ENCODE measurements around the gene RBMS1.
"Not testable (repeated sequence)": the region's sequence is repeated elsewhere in the genome, so short reads cannot be mapped to it uniquely, and the experiment has no call there.

The RBMS1 gene

GRCh38 chr2:160380000-160380570 lies 113.5 kb downstream of the RBMS1 start:
- no peak for DNase-seq (ENCODE audit: low spot score)

GRCh38 chr2:160379399-160379798 lies 114.2 kb downstream of the RBMS1 start:
- no peak for DNase-seq (ENCODE audit: low spot score)

GRCh38 chr2:160377204-160377995 lies 116.2 kb downstream of the RBMS1 start:
- DNase-seq (ENCODE audit: low spot score): no peak

- DNase-seq (ENCODE audit: low spot score): peak; percentile 25
These were observed 117.0 kb downstream of the RBMS1 start for GRCh38 chr2:160376576-160376975.

- DNase-seq (ENCODE audit: low spot score): no peak
These were observed 117.7 kb downstream of the RBMS1 start for GRCh38 chr2:160375802-160376469.

GRCh38 chr2:160375037-160375436 lies 118.6 kb downstream of the RBMS1 start:
- no peak for DNase-seq (ENCODE audit: low spot score)

GRCh38 chr2:160373666-160374065 lies 119.9 kb downstream of the RBMS1 start:
- no peak for DNase-seq (ENCODE audit: low spot score)

GRCh38 chr2:160373263-160373662 lies 120.3 kb downstream of the RBMS1 start:
- DNase-seq (ENCODE audit: low spot score): no peak

GRCh38 chr2:160372585-160372984 lies 121.0 kb downstream of the RBMS1 start:
- DNase-seq (ENCODE audit: low spot score): no peak

GRCh38 chr2:160372010-160372356 lies 121.6 kb downstream of the RBMS1 start:
- no peak for DNase-seq (ENCODE audit: low spot score)

- no peak for DNase-seq (ENCODE audit: low spot score)
These were observed 122.2 kb downstream of the RBMS1 start for GRCh38 chr2:160371251-160372009.

GRCh38 chr2:160368988-160369930 lies 124.3 kb downstream of the RBMS1 start:
- DNase-seq (ENCODE audit: low spot score): no peak

- peak; percentile 19 for DNase-seq (ENCODE audit: low spot score)
These were observed 125.7 kb downstream of the RBMS1 start for GRCh38 chr2:160367887-160368286.

GRCh38 chr2:160367139-160367538 lies 126.5 kb downstream of the RBMS1 start:
- not testable (repeated sequence) for DNase-seq (ENCODE audit: low spot score)

GRCh38 chr2:160366474-160366873 lies 127.1 kb downstream of the RBMS1 start:
- no peak for DNase-seq (ENCODE audit: low spot score)

GRCh38 chr2:160365716-160366367 lies 127.8 kb downstream of the RBMS1 start:
- no peak for DNase-seq (ENCODE audit: low spot score)

- DNase-seq (ENCODE audit: low spot score): no peak
These were observed 129.2 kb downstream of the RBMS1 start for GRCh38 chr2:160364364-160364763.

GRCh38 chr2:160363961-160364360 lies 129.6 kb downstream of the RBMS1 start:
- DNase-seq (ENCODE audit: low spot score): no peak

GRCh38 chr2:160363055-160363454 lies 130.6 kb downstream of the RBMS1 start:
- DNase-seq (ENCODE audit: low spot score): no peak

- DNase-seq (ENCODE audit: low spot score): no peak
These were observed 131.1 kb downstream of the RBMS1 start for GRCh38 chr2:160362541-160362940.

GRCh38 chr2:160362018-160362417 lies 131.6 kb downstream of the RBMS1 start:
- DNase-seq (ENCODE audit: low spot score): no peak
